ENCODE data around the gene POLN.

POLN gene

DNA sequence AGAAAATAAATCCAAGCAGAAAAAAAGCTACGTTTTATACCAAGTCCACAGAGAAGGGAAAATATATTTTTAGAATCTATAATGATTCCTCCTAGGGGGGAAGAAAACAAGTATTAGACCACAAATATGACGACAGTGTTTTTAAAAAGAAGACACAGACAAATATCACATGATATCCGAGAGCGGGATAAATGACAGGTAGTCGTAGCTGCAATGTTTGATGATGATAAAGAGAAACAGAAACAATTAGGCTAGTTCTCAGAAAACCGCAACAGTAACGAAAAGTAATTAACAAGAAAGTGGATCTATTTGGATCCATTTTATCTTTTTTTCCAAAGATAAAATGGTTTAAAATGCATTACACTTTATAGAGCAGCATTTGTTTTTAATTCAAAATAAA is 918 bp downstream of the POLN start:
- ATAC-seq, result no peak

DNA sequence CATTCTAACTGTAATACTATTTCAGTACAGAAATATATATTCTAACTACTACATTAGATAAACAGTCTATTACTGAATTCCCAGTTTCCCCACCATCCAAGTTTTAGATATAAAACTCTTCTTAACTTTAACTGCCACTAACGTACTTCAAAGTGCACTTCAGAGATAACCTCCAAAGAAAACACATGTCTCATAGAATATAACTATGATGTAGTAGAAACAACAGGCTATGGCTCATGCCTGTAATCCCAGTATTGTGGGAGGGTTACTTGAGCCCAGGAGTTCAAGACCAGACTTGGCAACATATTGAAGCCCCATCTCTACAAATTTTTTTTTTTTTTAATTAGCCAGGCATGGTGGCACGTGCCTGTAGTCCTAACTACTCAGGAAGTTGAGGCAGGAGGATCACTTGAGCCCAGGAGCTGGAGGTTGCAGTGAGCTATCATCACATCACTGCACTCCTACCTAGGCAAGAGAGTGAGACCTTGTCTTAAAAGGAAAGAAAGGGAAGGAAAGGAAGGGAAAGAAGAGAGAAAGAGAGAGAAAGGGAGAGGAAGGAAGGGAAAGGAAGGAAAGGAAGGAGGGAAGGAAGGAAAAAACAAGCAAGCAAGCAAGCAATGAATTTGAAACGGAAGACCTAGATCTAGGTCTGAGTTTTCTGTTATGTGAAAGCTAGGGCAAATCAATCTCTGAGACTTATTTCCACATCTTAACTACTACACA is 4.8 kb downstream of the POLN start:
- no peak for TF ChIP-seq RARB (CRISPR knock-in tag; IDR thresholded peaks at IDR 0.05)
- TF ChIP-seq OSR1 (CRISPR knock-in tag; IDR thresholded peaks at IDR 0.05), result no peak
- TF ChIP-seq, protein P1, sequence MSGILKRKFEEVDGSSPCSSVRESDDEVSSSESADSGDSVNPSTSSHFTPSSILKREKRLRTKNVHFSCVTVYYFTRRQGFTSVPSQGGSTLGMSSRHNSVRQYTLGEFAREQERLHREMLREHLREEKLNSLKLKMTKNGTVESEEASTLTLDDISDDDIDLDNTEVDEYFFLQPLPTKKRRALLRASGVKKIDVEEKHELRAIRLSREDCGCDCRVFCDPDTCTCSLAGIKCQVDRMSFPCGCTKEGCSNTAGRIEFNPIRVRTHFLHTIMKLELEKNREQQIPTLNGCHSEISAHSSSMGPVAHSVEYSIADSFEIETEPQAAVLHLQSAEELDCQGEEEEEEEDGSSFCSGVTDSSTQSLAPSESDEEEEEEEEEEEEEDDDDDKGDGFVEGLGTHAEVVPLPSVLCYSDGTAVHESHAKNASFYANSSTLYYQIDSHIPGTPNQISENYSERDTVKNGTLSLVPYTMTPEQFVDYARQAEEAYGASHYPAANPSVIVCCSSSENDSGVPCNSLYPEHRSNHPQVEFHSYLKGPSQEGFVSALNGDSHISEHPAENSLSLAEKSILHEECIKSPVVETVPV (CRISPR knock-in tag; IDR thresholded peaks at IDR 0.05), result no peak
- no peak for TF ChIP-seq BACH2 (CRISPR knock-in tag; IDR thresholded peaks at IDR 0.05; ENCODE audit: borderline replicate concordance)
- TF ChIP-seq ZC3H10 (CRISPR knock-in tag; IDR thresholded peaks at IDR 0.05), result no peak
- no peak for TF ChIP-seq ISL1 (CRISPR knock-in tag; IDR thresholded peaks at IDR 0.05)
- TF ChIP-seq ESRRG (CRISPR knock-in tag; IDR thresholded peaks at IDR 0.05), result no peak
- ATAC-seq, result no peak

More for the DNA sequence above, 918 bp downstream of the POLN start:
- TF ChIP-seq ZNF565 (CRISPR knock-in tag; conservative IDR thresholded peaks at IDR 0.05; ENCODE audit: low read depth), result no peak

DNA sequence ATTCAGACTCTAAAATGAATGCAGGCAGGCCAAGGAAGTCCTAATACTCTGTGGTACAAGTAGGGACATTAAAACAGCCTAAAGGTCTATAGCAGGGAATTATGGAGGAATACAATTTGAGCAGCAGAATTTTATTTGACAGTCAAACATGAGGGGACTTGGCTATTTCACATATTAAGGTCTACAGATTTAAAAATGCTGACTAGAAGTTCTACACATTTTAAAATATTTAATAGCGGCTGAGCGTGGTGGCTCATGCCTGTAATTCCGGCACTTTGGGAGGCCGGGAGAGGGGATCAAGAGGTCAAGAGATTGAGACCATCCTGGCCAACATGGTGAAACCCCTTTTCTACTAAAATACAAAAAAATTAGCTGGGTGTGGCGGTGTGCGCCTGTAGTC is 10.8 kb downstream of the POLN start:
- no peak for ATAC-seq
- TF ChIP-seq, protein P2, sequence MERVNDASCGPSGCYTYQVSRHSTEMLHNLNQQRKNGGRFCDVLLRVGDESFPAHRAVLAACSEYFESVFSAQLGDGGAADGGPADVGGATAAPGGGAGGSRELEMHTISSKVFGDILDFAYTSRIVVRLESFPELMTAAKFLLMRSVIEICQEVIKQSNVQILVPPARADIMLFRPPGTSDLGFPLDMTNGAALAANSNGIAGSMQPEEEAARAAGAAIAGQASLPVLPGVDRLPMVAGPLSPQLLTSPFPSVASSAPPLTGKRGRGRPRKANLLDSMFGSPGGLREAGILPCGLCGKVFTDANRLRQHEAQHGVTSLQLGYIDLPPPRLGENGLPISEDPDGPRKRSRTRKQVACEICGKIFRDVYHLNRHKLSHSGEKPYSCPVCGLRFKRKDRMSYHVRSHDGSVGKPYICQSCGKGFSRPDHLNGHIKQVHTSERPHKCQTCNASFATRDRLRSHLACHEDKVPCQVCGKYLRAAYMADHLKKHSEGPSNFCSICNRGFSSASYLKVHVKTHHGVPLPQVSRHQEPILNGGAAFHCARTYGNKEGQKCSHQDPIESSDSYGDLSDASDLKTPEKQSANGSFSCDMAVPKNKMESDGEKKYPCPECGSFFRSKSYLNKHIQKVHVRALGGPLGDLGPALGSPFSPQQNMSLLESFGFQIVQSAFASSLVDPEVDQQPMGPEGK (CRISPR knock-in tag; IDR thresholded peaks at IDR 0.05; ENCODE audit: borderline replicate concordance), result no peak
- no peak for TF ChIP-seq ARNTL (CRISPR knock-in tag; IDR thresholded peaks at IDR 0.05; ENCODE audit: borderline replicate concordance, low read depth)
- no peak for TF ChIP-seq GLIS3 (CRISPR knock-in tag; IDR thresholded peaks at IDR 0.05)
- no peak for TF ChIP-seq ZFP30 (CRISPR knock-in tag; IDR thresholded peaks at IDR 0.05)
- TF ChIP-seq, protein P1 (CRISPR knock-in tag; IDR thresholded peaks at IDR 0.05), result no peak
- TF ChIP-seq CSDC2 (CRISPR knock-in tag; IDR thresholded peaks at IDR 0.05), result no peak
- no peak for TF ChIP-seq RARB (CRISPR knock-in tag; IDR thresholded peaks at IDR 0.05)
- no peak for TF ChIP-seq ESRRG (CRISPR knock-in tag; IDR thresholded peaks at IDR 0.05)
- TF ChIP-seq BACH2 (CRISPR knock-in tag; IDR thresholded peaks at IDR 0.05; ENCODE audit: borderline replicate concordance), result no peak
- no peak for TF ChIP-seq OSR1 (CRISPR knock-in tag; IDR thresholded peaks at IDR 0.05)
- TF ChIP-seq, protein P3, sequence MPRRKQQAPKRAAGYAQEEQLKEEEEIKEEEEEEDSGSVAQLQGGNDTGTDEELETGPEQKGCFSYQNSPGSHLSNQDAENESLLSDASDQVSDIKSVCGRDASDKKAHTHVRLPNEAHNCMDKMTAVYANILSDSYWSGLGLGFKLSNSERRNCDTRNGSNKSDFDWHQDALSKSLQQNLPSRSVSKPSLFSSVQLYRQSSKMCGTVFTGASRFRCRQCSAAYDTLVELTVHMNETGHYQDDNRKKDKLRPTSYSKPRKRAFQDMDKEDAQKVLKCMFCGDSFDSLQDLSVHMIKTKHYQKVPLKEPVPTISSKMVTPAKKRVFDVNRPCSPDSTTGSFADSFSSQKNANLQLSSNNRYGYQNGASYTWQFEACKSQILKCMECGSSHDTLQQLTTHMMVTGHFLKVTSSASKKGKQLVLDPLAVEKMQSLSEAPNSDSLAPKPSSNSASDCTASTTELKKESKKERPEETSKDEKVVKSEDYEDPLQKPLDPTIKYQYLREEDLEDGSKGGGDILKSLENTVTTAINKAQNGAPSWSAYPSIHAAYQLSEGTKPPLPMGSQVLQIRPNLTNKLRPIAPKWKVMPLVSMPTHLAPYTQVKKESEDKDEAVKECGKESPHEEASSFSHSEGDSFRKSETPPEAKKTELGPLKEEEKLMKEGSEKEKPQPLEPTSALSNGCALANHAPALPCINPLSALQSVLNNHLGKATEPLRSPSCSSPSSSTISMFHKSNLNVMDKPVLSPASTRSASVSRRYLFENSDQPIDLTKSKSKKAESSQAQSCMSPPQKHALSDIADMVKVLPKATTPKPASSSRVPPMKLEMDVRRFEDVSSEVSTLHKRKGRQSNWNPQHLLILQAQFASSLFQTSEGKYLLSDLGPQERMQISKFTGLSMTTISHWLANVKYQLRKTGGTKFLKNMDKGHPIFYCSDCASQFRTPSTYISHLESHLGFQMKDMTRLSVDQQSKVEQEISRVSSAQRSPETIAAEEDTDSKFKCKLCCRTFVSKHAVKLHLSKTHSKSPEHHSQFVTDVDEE (CRISPR knock-in tag; IDR thresholded peaks at IDR 0.05), result no peak
- no peak for TF ChIP-seq ISL1 (CRISPR knock-in tag; IDR thresholded peaks at IDR 0.05)
- no peak for TF ChIP-seq ZC3H10 (CRISPR knock-in tag; IDR thresholded peaks at IDR 0.05)
- TF ChIP-seq ZNF565 (CRISPR knock-in tag; conservative IDR thresholded peaks at IDR 0.05; ENCODE audit: low read depth), result no peak

DNA sequence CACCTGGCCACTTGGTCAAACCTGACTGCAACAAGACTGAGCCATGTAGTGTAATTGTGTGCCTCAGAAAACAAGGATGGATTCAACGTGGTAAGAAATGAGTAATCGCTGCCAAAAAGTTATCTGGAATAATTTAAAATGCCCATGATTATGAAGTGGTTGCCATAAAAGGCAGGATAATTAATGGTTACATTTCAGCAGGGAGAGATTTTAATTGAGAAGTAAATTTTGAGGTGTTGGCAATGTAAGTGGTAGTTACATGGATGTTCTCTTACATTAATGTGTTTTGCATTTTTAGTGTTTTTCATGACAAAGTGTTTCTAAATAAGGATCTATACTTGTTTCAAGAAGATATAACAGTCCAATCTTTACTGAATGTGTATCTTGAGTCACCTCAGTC is 15.7 kb downstream of the POLN start:
- no peak for ATAC-seq
- TF ChIP-seq, protein P2 (CRISPR knock-in tag; IDR thresholded peaks at IDR 0.05; ENCODE audit: borderline replicate concordance), result no peak
- no peak for TF ChIP-seq ESRRG (CRISPR knock-in tag; IDR thresholded peaks at IDR 0.05)
- TF ChIP-seq ISL1 (CRISPR knock-in tag; IDR thresholded peaks at IDR 0.05), result no peak
- no peak for TF ChIP-seq ZNF565 (CRISPR knock-in tag; conservative IDR thresholded peaks at IDR 0.05; ENCODE audit: low read depth)
- TF ChIP-seq, protein P1 (CRISPR knock-in tag; IDR thresholded peaks at IDR 0.05), result no peak
- no peak for TF ChIP-seq SNAI2 (CRISPR knock-in tag; IDR thresholded peaks at IDR 0.05)
- TF ChIP-seq ZFP3 (CRISPR knock-in tag; IDR thresholded peaks at IDR 0.05), result no peak
- TF ChIP-seq, protein P3 (CRISPR knock-in tag; IDR thresholded peaks at IDR 0.05), result no peak
- TF ChIP-seq ARNTL (CRISPR knock-in tag; IDR thresholded peaks at IDR 0.05; ENCODE audit: borderline replicate concordance, low read depth), result no peak
- TF ChIP-seq ZFP30 (CRISPR knock-in tag; IDR thresholded peaks at IDR 0.05), result no peak
- TF ChIP-seq TOX (CRISPR knock-in tag; IDR thresholded peaks at IDR 0.05; ENCODE audit: borderline replicate concordance), result no peak
- no peak for TF ChIP-seq OSR1 (CRISPR knock-in tag; IDR thresholded peaks at IDR 0.05)

Measured in SK-N-SH treated with all-trans-retinoic acid at 6 μM for 48 hours (cell line).